Peyer's patch (tissue), 4 donors: Measurements from ENCODE around the gene HPCAL1.
"Not testable (repeated sequence)": the region's sequence is repeated elsewhere in the genome, so short reads cannot be mapped to it uniquely, and the experiment has no call there.

Experiments used
- CTCF ChIP-seq, 6 experiments: fragments of 450-650 bp in 4 of 6; fragments of 200-600 bp in 2 of 6; sonication (generic) in 1 of 6; IDR thresholded peaks; one replicate each; pipeline ENCODE4 v1.5.1; 2017 to 2019; ENCODE audit warnings: antibody characterized with exemption in 6 of 6, mild to moderate bottlenecking in 3 of 6, moderate library complexity in 1 of 6
- POLR2A ChIP-seq, 2 donors: fragments of 450-650 bp; IDR thresholded peaks; one replicate each; pipeline ENCODE4 v1.5.1; 2017; ENCODE audit warnings: antibody characterized with exemption in 2 of 2, mild to moderate bottlenecking in 2 of 2, moderate library complexity in 2 of 2

GRCh38 chr2:10298777-10299176, 3.9 kb upstream of the HPCAL1 start:
- TF ChIP-seq CTCF, POLR2A (IDR thresholded peaks at IDR 0.05): not testable (repeated sequence)
